ENCODE measurements around the gene SLC27A5. TPM values are rescaled to one million over a fixed set of nuclear protein-coding genes. Genes with fewer than 3 reads are reported as not detected.

The SLC27A5 gene
- total and polyA plus RNA-seq, 9 of the 15 experiments (the other 6 are each of a cell fraction or from before 2014, with no cell fraction given): 42.2 to 318 (median 64.7) TPM

DNA sequence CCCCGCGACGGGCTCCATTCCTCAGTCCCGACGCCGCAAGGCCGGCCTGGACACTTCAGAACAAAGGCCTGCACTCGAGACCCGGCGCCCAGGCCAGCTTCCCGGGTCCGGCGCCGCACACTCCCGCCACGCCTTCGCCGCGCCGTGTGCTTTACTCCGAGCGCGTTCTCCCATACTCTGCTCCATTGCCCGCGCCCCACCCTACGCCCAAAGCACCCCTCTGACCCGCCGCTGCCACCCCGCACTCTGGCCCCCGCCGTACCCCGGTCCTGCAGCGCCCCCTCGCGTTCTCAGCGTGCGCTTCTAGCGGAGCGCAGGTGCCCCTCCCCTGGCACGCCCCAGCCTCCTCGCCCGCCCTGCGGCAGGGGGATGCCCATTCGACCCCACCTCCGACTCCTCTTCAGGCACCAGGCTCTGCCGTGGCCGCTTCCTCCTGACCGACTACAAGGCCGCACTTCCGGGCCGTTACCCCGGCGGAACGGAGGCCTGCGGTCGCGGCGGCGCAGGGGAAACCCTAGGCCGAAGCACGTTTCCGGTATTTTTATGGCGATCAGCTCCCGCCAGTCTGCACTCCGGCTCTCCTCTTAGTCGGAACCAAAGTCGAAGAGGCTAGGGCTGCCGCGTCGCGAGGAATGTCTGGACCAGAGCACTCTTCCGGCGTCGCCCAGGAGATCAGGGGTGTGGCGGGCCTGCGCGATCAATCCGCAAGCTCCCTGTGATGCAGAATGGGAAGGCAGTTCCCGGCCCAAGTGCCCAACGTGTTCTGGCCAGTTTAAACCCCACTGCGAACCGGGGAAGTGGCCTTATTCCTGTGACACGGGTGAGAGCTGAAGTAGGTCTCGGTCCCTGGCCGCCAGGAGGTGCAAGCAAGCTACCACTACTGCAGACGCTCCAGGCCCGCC lies 7.8 kb upstream of the SLC27A5 start, which contains the start of gene ZBTB45 (continued):
- TF ChIP-seq, protein P1, sequence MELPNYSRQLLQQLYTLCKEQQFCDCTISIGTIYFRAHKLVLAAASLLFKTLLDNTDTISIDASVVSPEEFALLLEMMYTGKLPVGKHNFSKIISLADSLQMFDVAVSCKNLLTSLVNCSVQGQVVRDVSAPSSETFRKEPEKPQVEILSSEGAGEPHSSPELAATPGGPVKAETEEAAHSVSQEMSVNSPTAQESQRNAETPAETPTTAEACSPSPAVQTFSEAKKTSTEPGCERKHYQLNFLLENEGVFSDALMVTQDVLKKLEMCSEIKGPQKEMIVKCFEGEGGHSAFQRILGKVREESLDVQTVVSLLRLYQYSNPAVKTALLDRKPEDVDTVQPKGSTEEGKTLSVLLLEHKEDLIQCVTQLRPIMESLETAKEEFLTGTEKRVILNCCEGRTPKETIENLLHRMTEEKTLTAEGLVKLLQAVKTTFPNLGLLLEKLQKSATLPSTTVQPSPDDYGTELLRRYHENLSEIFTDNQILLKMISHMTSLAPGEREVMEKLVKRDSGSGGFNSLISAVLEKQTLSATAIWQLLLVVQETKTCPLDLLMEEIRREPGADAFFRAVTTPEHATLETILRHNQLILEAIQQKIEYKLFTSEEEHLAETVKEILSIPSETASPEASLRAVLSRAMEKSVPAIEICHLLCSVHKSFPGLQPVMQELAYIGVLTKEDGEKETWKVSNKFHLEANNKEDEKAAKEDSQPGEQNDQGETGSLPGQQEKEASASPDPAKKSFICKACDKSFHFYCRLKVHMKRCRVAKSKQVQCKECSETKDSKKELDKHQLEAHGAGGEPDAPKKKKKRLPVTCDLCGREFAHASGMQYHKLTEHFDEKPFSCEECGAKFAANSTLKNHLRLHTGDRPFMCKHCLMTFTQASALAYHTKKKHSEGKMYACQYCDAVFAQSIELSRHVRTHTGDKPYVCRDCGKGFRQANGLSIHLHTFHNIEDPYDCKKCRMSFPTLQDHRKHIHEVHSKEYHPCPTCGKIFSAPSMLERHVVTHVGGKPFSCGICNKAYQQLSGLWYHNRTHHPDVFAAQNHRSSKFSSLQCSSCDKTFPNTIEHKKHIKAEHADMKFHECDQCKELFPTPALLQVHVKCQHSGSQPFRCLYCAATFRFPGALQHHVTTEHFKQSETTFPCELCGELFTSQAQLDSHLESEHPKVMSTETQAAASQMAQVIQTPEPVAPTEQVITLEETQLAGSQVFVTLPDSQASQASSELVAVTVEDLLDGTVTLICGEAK (IDR thresholded peaks at IDR 0.05): peak; percentile 100
- TF ChIP-seq, protein P1 (CRISPR knock-in tag; IDR thresholded peaks at IDR 0.05): peak; percentile 56; the same call in 1 of the 2 replicates
- no peak for TF ChIP-seq ZNF354B (CRISPR knock-in tag; IDR thresholded peaks at IDR 0.05)
- TF ChIP-seq, protein P2, sequence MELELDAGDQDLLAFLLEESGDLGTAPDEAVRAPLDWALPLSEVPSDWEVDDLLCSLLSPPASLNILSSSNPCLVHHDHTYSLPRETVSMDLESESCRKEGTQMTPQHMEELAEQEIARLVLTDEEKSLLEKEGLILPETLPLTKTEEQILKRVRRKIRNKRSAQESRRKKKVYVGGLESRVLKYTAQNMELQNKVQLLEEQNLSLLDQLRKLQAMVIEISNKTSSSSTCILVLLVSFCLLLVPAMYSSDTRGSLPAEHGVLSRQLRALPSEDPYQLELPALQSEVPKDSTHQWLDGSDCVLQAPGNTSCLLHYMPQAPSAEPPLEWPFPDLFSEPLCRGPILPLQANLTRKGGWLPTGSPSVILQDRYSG (tag; conservative IDR thresholded peaks at IDR 0.05; ENCODE audit: low read depth): no peak
- TF ChIP-seq, protein P3, sequence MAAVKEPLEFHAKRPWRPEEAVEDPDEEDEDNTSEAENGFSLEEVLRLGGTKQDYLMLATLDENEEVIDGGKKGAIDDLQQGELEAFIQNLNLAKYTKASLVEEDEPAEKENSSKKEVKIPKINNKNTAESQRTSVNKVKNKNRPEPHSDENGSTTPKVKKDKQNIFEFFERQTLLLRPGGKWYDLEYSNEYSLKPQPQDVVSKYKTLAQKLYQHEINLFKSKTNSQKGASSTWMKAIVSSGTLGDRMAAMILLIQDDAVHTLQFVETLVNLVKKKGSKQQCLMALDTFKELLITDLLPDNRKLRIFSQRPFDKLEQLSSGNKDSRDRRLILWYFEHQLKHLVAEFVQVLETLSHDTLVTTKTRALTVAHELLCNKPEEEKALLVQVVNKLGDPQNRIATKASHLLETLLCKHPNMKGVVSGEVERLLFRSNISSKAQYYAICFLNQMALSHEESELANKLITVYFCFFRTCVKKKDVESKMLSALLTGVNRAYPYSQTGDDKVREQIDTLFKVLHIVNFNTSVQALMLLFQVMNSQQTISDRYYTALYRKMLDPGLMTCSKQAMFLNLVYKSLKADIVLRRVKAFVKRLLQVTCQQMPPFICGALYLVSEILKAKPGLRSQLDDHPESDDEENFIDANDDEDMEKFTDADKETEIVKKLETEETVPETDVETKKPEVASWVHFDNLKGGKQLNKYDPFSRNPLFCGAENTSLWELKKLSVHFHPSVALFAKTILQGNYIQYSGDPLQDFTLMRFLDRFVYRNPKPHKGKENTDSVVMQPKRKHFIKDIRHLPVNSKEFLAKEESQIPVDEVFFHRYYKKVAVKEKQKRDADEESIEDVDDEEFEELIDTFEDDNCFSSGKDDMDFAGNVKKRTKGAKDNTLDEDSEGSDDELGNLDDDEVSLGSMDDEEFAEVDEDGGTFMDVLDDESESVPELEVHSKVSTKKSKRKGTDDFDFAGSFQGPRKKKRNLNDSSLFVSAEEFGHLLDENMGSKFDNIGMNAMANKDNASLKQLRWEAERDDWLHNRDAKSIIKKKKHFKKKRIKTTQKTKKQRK (IDR thresholded peaks at IDR 0.05; ENCODE audit: borderline replicate concordance, low read depth, low read length): no peak
- TF ChIP-seq ZEB2 (IDR thresholded peaks at IDR 0.05): peak; percentile 99
- TF ChIP-seq, protein P4, sequence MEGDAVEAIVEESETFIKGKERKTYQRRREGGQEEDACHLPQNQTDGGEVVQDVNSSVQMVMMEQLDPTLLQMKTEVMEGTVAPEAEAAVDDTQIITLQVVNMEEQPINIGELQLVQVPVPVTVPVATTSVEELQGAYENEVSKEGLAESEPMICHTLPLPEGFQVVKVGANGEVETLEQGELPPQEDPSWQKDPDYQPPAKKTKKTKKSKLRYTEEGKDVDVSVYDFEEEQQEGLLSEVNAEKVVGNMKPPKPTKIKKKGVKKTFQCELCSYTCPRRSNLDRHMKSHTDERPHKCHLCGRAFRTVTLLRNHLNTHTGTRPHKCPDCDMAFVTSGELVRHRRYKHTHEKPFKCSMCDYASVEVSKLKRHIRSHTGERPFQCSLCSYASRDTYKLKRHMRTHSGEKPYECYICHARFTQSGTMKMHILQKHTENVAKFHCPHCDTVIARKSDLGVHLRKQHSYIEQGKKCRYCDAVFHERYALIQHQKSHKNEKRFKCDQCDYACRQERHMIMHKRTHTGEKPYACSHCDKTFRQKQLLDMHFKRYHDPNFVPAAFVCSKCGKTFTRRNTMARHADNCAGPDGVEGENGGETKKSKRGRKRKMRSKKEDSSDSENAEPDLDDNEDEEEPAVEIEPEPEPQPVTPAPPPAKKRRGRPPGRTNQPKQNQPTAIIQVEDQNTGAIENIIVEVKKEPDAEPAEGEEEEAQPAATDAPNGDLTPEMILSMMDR (IDR thresholded peaks at IDR 0.05 in 2 of 3, conservative IDR thresholded peaks at IDR 0.05 in 1 of 3; ENCODE audit: insufficient read depth in 2 of 3, low read depth in 1 of 3, low read length in 3 of 3): peak; percentile 77 to 86 (median 82)
- 0 out of 2 replicates have a peak, but pooled peaks have one; percentile 42 for TF ChIP-seq MTA1 (IDR thresholded peaks at IDR 0.05; ENCODE audit: borderline replicate concordance)

All from K562 (cell line).